ENCODE measurements around the gene MED22. TPM values are rescaled to one million over a fixed set of nuclear protein-coding genes. Genes with fewer than 3 reads are reported as not detected.

MED22 gene
- total and polyA plus RNA-seq, 2 experiments from 2014 or later, result 74.9 to 125 TPM

GRCh38 chr9:133294257-133294656, 53.7 kb downstream of the MED22 start:
- TF ChIP-seq CTCF (IDR thresholded peaks at IDR 0.05; ENCODE audit: low read depth, low read length), result no peak
- Histone ChIP-seq H3K27ac (no peak overlapping the region), H3K4me3 (no peak overlapping the region), H3K4me1 (ENCODE audit: low read depth) (no peaks in the 10 kb centered on the region), H3K36me3 (no peaks in the 10 kb centered on the region), H3K27me3 (peaks cover 2% of the 10 kb centered on the region), H3K9me3 (ENCODE audit: low read depth) (peaks cover 4% of the 10 kb centered on the region)
- DNase-seq (ENCODE audit: low read depth in 1 of 2, low spot score in 1 of 2), result no peak

GRCh38 chr9:133290751-133291302, 57.1 kb downstream of the MED22 start:
- peaks cover 4% of the 10 kb centered on the region for H3K9me3 ChIP-seq (ENCODE audit: low read depth)
- TF ChIP-seq CTCF (IDR thresholded peaks at IDR 0.05; ENCODE audit: low read depth, low read length), result no peak
- no peak for DNase-seq (ENCODE audit: low read depth in 1 of 2, low spot score in 1 of 2)
- H3K27me3 ChIP-seq, result no peaks in the 10 kb centered on the region
- no peak overlapping the region for H3K4me3 ChIP-seq
- no peaks in the 10 kb centered on the region for H3K36me3 ChIP-seq
- H3K4me1 ChIP-seq (ENCODE audit: low read depth), result no peaks in the 10 kb centered on the region
- H3K27ac ChIP-seq, result no peak overlapping the region

Other genes with a start within 250 kb of the MED22 start
- 58.3 and 65.7 TPM in 2 replicates for gene RALGDS, start 226.9 kb downstream of the MED22 start, total RNA-seq
- gene RALGDS, start 226.9 kb downstream of the MED22 start, polyA plus RNA-seq, result 49.7 and 50.4 TPM in 2 replicates
- gene GBGT1, start 184.2 kb downstream of the MED22 start, total RNA-seq, result 5.6 and 11.9 TPM in 2 replicates
- 0.87 and 2.8 TPM in 2 replicates for gene GBGT1, start 184.2 kb downstream of the MED22 start, polyA plus RNA-seq
- not detected in 2 replicates for gene OBP2B, start 138.9 kb downstream of the MED22 start, total RNA-seq
- gene OBP2B, start 138.9 kb downstream of the MED22 start, polyA plus RNA-seq, result 0.35 TPM in 1 of 2 replicates, not detected in the other
- gene ABO, start 72.9 kb downstream of the MED22 start, total RNA-seq, result 0.04 and 0.30 TPM in 2 replicates
- gene ABO, start 72.9 kb downstream of the MED22 start, polyA plus RNA-seq, result 0.12 TPM in 1 of 2 replicates, not detected in the other
- gene SURF6, start 11.9 kb downstream of the MED22 start, total RNA-seq, result 31.8 and 33.6 TPM in 2 replicates
- gene SURF6, start 11.9 kb downstream of the MED22 start, polyA plus RNA-seq, result 25.7 and 26.9 TPM in 2 replicates
- 2,223 and 2,233 TPM in 2 replicates for gene RPL7A, start 87 bp upstream of the MED22 start, total RNA-seq
- gene RPL7A, start 87 bp upstream of the MED22 start, polyA plus RNA-seq, result 404 and 480 TPM in 2 replicates
- 32.9 and 38.6 TPM in 2 replicates for gene SURF1, start 8.4 kb upstream of the MED22 start, total RNA-seq
- gene SURF1, start 8.4 kb upstream of the MED22 start, polyA plus RNA-seq, result 88.2 and 88.3 TPM in 2 replicates
- gene SURF2, start 8.4 kb upstream of the MED22 start, total RNA-seq, result 38.2 and 49.9 TPM in 2 replicates
- gene SURF2, start 8.4 kb upstream of the MED22 start, polyA plus RNA-seq, result 35.1 and 38.3 TPM in 2 replicates
- gene SURF4, start 27.9 kb upstream of the MED22 start, total RNA-seq, result 121 and 191 TPM in 2 replicates
- gene SURF4, start 27.9 kb upstream of the MED22 start, polyA plus RNA-seq, result 129 and 200 TPM in 2 replicates
- 2.0 and 2.2 TPM in 2 replicates for gene STKLD1, start 28.2 kb upstream of the MED22 start, total RNA-seq
- 5.1 and 7.3 TPM in 2 replicates for gene STKLD1, start 28.2 kb upstream of the MED22 start, polyA plus RNA-seq
- gene REXO4, start 69.9 kb upstream of the MED22 start, total RNA-seq, result 35.7 and 50.2 TPM in 2 replicates
- 27.1 and 30.1 TPM in 2 replicates for gene REXO4, start 69.9 kb upstream of the MED22 start, polyA plus RNA-seq
- gene ADAMTS13, start 74.2 kb upstream of the MED22 start, total RNA-seq, result 12.2 and 16.9 TPM in 2 replicates
- gene ADAMTS13, start 74.2 kb upstream of the MED22 start, polyA plus RNA-seq, result 10.1 and 11.2 TPM in 2 replicates
- gene CACFD1, start 111.8 kb upstream of the MED22 start, total RNA-seq, result 61.7 and 73.8 TPM in 2 replicates
- gene CACFD1, start 111.8 kb upstream of the MED22 start, polyA plus RNA-seq, result 56.6 and 64.0 TPM in 2 replicates
- gene SLC2A6, start 131.0 kb upstream of the MED22 start, total RNA-seq, result 2.4 and 8.6 TPM in 2 replicates
- gene SLC2A6, start 131.0 kb upstream of the MED22 start, polyA plus RNA-seq, result 3.9 and 8.6 TPM in 2 replicates
- not detected in 2 replicates for gene MYMK, start 176.8 kb upstream of the MED22 start, total RNA-seq
- not detected in 2 replicates for gene MYMK, start 176.8 kb upstream of the MED22 start, polyA plus RNA-seq
- 27.2 and 38.3 TPM in 2 replicates for gene ADAMTSL2, start 186.6 kb upstream of the MED22 start, total RNA-seq
- 13.6 and 18.4 TPM in 2 replicates for gene ADAMTSL2, start 186.6 kb upstream of the MED22 start, polyA plus RNA-seq

Measured in cardiac muscle cell (in vitro differentiated cells and primary cell).